HT-29 (cell line): Measurements from ENCODE around the gene ETFDH. TPM values are rescaled to one million over a fixed set of nuclear protein-coding genes. Genes with fewer than 3 reads are reported as not detected.
A peak's percentile ranks its signal among the peaks of the same experiment; 100 is the strongest.
"Not testable (repeated sequence)": the region's sequence is repeated elsewhere in the genome, so short reads cannot be mapped to it uniquely, and the experiment has no call there.

ENCODE experiments used
- DNase-seq: peaks from one replicate; pipeline ENCODE4 v3.0.0-alpha.2; 2015; ENCODE audit warnings: low spot score
- small RNA-seq: library from RNA; depleted of rRNA; stranded (forward); fragments of <200 nt; gene quantifications from one replicate; pipeline ENCODE3, GENCODE V24; 2014
- total RNA-seq: library from RNA; depleted of rRNA; stranded (reverse); fragments of >200 nt; shearing (Covaris generic); gene quantifications from 2 replicates; pipeline ENCODE4 v1.2.3, GENCODE V29; 2014; rRNA removed

The ETFDH gene
- total RNA-seq, 1 experiment from 2014 or later, result 5.3 TPM

DNA sequence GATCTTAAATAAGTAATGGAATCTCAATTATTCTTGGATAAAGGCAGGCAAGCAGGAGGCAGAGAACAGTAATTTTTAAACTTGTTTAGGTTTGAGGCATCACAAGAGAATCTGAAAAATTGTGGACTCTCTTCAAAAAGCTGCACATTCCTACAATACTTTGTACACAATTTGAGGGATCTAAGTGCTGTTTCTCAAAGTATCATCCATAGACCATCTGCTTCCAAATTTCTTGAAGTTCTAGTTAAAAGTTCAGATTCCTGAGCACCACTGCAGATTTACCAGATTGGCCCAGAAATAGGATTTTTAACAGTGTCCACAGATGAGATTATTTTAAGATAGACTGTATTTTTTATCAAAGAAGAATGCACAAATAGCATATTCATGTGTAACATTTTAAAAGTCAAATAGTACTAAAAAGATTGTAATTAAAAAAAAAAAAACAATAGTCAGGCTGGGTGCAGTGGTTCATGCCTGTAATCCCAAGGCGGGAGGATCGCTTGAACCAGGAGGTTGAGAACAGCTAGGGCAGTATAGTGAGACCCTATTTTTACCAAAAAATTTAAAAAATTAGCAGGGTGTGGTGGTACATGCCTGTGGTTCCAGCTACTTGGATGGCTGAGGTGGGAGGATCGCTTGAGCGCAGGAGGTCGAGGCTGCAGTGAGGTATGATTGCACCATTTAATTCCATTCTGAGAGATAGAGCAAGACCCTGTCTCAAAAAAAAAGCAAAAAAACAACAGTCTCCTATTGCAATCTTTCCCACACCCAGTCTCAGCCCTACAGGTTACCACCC, 82.5 kb downstream of the ETFDH start:
- DNase-seq, result no peak

DNA sequence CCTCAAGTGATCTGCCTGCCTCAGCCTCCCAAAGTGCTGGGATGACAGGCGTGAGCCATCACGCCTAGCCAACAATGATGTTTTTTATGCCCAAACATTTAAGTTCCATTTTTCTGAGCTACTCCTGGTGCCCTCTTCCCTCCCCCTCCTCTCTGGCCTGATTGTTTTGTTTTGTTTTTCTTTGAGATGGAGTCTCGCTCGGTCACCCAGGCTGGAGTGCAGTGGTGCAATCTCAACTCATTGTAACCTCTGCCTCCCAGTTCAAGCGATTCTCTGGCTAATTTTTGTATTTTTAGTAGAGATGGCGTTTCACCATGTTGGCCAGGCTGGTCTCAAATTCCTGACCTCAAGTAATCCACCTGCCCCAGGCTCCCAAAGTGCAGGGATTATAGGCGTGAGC, 83.7 kb downstream of the ETFDH start:
- not testable (repeated sequence) for DNase-seq

DNA sequence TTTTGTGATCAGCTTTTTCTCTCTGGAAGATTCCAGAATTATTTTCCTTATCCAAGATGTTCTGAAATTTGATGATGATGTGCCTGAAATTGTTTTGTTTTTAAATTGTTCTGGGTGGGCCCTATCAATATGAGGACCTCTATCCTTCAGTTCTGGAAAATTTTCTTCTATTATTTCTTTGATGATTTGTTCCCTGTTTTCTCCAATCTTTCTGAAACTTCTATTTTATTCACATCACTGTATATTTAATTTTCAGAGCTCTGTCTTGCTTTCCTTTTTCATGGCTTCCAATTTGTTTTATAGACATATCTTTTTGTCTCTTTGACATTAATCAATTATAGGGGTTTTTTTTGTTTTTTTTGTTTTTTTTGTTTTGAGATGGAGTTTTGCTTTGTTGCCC, 84.5 kb downstream of the ETFDH start:
- DNase-seq, result no peak

DNA sequence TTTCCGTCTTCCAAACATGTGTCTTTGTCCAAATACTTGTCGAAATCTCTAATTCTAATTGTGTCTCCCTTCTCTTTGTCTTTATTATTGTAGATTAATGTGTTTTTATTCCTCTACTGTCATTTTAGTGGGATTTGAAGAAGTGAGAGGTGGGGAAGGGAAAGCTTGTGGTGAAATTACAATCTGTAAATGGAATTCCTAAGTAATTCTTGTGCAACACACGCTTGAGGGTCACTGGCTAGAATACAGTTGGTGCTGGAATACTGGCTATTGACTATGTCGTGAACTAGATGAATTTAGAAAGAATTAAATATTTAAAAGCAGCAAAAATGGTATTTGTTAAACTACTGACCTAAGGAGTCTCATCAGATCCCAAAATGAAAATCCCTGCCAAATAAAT, 86.0 kb downstream of the ETFDH start:
- no peak for DNase-seq

DNA sequence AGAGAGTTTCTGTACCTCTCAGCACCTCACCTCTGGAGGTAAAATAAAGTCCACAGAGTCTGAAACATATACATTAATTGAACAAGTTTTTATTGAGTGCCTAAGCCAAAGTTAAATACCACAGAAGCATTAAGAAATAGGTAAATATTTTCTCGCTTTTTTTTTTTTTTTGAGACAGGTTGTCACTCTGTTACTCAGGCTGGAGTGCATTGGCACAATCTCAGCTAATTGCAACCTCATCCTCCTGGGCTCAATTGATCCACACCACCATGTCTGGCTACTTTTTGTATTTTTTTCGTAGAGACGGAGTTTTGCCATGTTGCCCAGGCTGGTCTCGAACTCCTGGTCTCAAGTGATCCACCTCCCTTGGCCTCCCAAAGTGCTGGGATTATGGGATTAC, 86.6 kb downstream of the ETFDH start:
- DNase-seq, result no peak

Small RNA genes lying within 50 kb of the gene (small RNA-seq; reads per million reads assigned to genes)
- gene RF00012, result 1.4 reads per million, percentile 50 among the genes with 10 or more reads in this experiment

Other genes starting within 250 kb of the ETFDH start
- not detected in 2 replicates for gene RXFP1, start 150.4 kb upstream of the ETFDH start, total RNA-seq
- gene C4orf46, start 409 bp upstream of the ETFDH start, total RNA-seq, result 2.3 and 3.3 TPM in 2 replicates
- 10.5 and 10.6 TPM in 2 replicates for gene PPID, start 51.1 kb downstream of the ETFDH start, total RNA-seq
- 13.4 and 15.1 TPM in 2 replicates for gene FNIP2, start 96.7 kb downstream of the ETFDH start, total RNA-seq